ENCODE results near the gene PDGFC. TPM values are rescaled to one million over a fixed set of nuclear protein-coding genes. Genes with fewer than 3 reads are reported as not detected.

PDGFC gene
- total RNA-seq, 1 experiment from 2014 or later: 4.5 TPM

- TF ChIP-seq CTCF (conservative IDR thresholded peaks at IDR 0.05): no peak
- H3K36me3 Mint-ChIP-seq (ENCODE audit: insufficient read depth in 1 of 3, low read depth in 3 of 3): no peaks in the 10 kb centered on the region
- no peak for DNase-seq
- Histone ChIP-seq H3K4me1 (ENCODE audit: insufficient read depth, low read length) (no peaks in the 10 kb centered on the region), H4K20me1 (ENCODE audit: control insufficient read depth, insufficient read depth, insufficient read length) (no peaks in the 10 kb centered on the region), H4K8ac (replicated peaks; ENCODE audit: insufficient read length, low read depth, low read length) (no peak overlapping the region), H2AFZ (ENCODE audit: low read length) (no peak overlapping the region), H2BK12ac (ENCODE audit: insufficient read length, low read depth, low read length) (no peak overlapping the region), H3K79me1 (ENCODE audit: insufficient read depth, low read depth, low read length, poor library complexity, severe bottlenecking) (no peaks in the 10 kb centered on the region), H2BK15ac (ENCODE audit: low read depth, low read length) (no peak overlapping the region), H2BK120ac (ENCODE audit: low read depth, low read length, poor library complexity, severe bottlenecking) (no peak overlapping the region), H4K5ac (ENCODE audit: insufficient read length, low read depth, low read length) (no peak overlapping the region), H3K27me3 (ENCODE audit: insufficient read depth, low read length) (no peaks in the 10 kb centered on the region), H3K4me2 (ENCODE audit: insufficient read depth, insufficient read length, low read length) (no peak overlapping the region), H2BK5ac (ENCODE audit: insufficient read length, low read length) (no peak overlapping the region), H3T11ph (ENCODE audit: low read length) (no peak overlapping the region), H2BK20ac (ENCODE audit: low read depth, low read length, poor library complexity, severe bottlenecking) (no peak overlapping the region), H3K4ac (ENCODE audit: low read depth, low read length) (no peak overlapping the region), H3K9me3 (ENCODE audit: control insufficient read depth, low read depth, low read length) (no peaks in the 10 kb centered on the region), H3K27ac (ENCODE audit: insufficient read length, low read depth, low read length) (no peak overlapping the region), H3K79me2 (ENCODE audit: insufficient read depth, low read length) (no peaks in the 10 kb centered on the region), H3K23me2 (ENCODE audit: insufficient read length, low read depth, low read length, poor library complexity, severe bottlenecking) (no peaks in the 10 kb centered on the region), H2AK5ac (ENCODE audit: insufficient read length, low read length) (no peak overlapping the region), H4K91ac (ENCODE audit: insufficient read length, low read depth, low read length) (no peak overlapping the region), H3K18ac (ENCODE audit: insufficient read length, low read depth, low read length) (no peak overlapping the region), H3K14ac (ENCODE audit: insufficient read depth, low read length) (no peak overlapping the region), H3K56ac (ENCODE audit: insufficient read length, low read depth, low read length) (no peak overlapping the region), H3K9ac (ENCODE audit: extremely low read depth, insufficient read length, low read length) (no peak overlapping the region), H3K23ac (ENCODE audit: insufficient read length, low read depth, low read length) (no peak overlapping the region)
- H3K9me3 Mint-ChIP-seq: no peaks in the 10 kb centered on the region
- H3K27me3 Mint-ChIP-seq (ENCODE audit: low read depth): no peaks in the 10 kb centered on the region
- WGBS (ENCODE audit: extremely low coverage, insufficient read length, low lambda C conversion rate): no CpG with 5 or more reads among the region's 3 CpGs
- no peak overlapping the region for H3K27ac Mint-ChIP-seq
- 0 out of 4 replicates have a peak, but pooled peaks cover 0 to 2% of the 10 kb centered on the region in 2 experiments for H3K4me1 Mint-ChIP-seq
- H3K4me3 Mint-ChIP-seq: no peak overlapping the region
Measured at GRCh38 chr4:156858071-156858470, 113.5 kb downstream of the PDGFC start.
